Measurements from ENCODE around the gene ASGR1. TPM values are rescaled to one million over a fixed set of nuclear protein-coding genes. Genes with fewer than 3 reads are reported as not detected.
A peak's percentile ranks its signal among the peaks of the same experiment; 100 is the strongest.

The ASGR1 gene
- total RNA-seq, 2 donors from 2014 or later = 0.95 TPM; not detected in 1

GRCh38 chr17:7208754-7209460 lies 29.7 kb upstream of the ASGR1 start:
- ATAC-seq (no peak), DNase-seq (ENCODE audit: low spot score) (no peak)
- Mint-ChIP-seq H3K9me3 (no peaks in the 10 kb centered on the region), H3K27ac (no peak overlapping the region), H3K36me3 (no peaks in the 10 kb centered on the region), H3K27me3 (peaks cover 6 to 9% of the 10 kb centered on the region in 2 donors), H3K4me1 (ENCODE audit: low read depth in 2 of 2) (peaks cover 32 to 41% of the 10 kb centered on the region in 2 donors), H3K4me3 (no peak overlapping the region)

GRCh38 chr17:7208027-7208571 lies 28.9 kb upstream of the ASGR1 start:
- no peak for ATAC-seq
- no peaks in the 10 kb centered on the region for H3K9me3 Mint-ChIP-seq
- H3K4me1 Mint-ChIP-seq (ENCODE audit: low read depth in 2 of 2) = peaks cover 28 to 39% of the 10 kb centered on the region in 2 donors
- no peak overlapping the region for H3K27ac Mint-ChIP-seq
- H3K36me3 Mint-ChIP-seq = no peaks in the 10 kb centered on the region
- no peak overlapping the region for H3K4me3 Mint-ChIP-seq
- DNase-seq (ENCODE audit: low spot score) = no peak
- peaks cover 6 to 9% of the 10 kb centered on the region in 2 donors for H3K27me3 Mint-ChIP-seq

DNA sequence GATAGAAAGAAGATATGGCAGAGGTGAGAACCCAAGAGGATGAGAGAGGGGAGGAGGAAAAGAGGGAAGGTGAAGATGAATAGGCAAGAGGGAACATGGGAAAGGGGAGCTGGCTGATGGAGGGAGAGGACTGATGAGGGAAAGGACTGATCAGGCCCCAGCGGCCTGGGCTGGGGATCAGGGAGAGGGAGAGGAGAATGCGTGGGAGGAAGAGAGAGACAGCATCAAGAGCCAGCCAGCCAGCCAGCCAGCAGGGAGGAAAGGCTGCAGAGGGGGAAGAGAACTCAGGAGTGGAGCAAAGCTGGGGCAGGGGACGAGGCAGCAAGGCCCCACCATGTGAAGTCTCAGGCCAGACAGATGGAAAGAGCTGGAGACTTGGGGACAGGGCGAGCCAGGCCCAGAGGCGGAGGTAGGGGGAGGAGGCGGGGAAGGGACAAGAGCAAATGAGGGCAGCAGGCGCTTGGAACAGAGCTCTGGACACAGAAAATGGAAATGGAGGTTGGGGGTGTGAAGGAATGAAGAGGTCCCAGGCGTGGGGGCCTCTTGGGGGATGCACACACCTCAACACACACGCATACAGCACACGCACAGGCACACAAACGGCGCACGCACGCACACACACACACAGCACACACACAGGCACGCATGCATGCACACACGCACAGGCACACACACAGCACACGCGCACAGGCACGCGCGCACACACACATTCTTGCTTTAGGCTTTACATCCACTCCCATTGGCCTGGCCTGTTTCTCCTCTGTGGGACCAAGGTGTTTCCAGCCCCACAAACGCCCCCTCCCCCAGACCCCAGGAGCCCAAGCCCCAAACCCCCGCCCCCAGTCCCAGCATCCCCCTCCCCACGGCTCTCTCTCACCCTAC lies 28.2 kb upstream of the ASGR1 start:
- H3K27me3 Mint-ChIP-seq = peaks cover 5 to 9% of the 10 kb centered on the region in 2 donors
- H3K27ac Mint-ChIP-seq = peak overlapping the region; percentile 25 to 85
- H3K9me3 Mint-ChIP-seq = no peaks in the 10 kb centered on the region
- DNase-seq (ENCODE audit: low spot score) (no peak), ATAC-seq (no peak)
- H3K36me3 Mint-ChIP-seq = no peaks in the 10 kb centered on the region
- H3K4me1 Mint-ChIP-seq (ENCODE audit: low read depth in 2 of 2) = peaks cover 28 to 38% of the 10 kb centered on the region in 2 donors
- H3K4me3 Mint-ChIP-seq = no peak overlapping the region

DNA sequence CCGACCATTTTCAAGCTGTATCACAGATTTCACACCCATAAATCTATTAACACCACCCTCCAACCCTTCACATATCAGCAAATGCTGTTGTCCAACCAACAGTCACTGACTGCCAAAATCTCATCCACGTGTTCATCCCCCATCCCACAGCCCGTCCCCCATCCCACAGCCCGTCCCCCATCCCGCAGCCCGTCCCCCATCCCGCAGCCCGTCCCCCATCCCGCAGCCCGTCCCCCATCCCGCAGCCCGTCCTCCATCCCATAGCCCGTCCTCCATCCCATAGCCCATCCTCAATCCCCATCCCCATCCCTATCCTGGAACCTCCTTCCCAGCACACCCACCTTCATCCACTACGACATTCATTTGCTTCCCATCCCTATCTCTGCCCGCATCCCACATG lies 26.4 kb upstream of the ASGR1 start:
- ATAC-seq (no peak), DNase-seq (ENCODE audit: low spot score) (no peak)
- Mint-ChIP-seq H3K36me3 (no peaks in the 10 kb centered on the region), H3K4me3 (peak overlapping the region; percentile 87), H3K4me1 (ENCODE audit: low read depth in 2 of 2) (peaks cover 28 to 33% of the 10 kb centered on the region in 2 donors), H3K9me3 (no peaks in the 10 kb centered on the region), H3K27ac (peak overlapping the region; percentile 81 to 85), H3K27me3 (peaks cover 0 to 3% of the 10 kb centered on the region in 2 donors)

GRCh38 chr17:7204828-7205461 lies 25.8 kb upstream of the ASGR1 start:
- no peaks in the 10 kb centered on the region for H3K27me3 Mint-ChIP-seq
- H3K4me1 Mint-ChIP-seq (ENCODE audit: low read depth in 2 of 2) = peaks cover 28 to 33% of the 10 kb centered on the region in 2 donors
- H3K27ac Mint-ChIP-seq = peak overlapping the region; percentile 81 to 85
- ATAC-seq (peak; percentile 92 to 93), DNase-seq (ENCODE audit: low spot score) (peak; percentile 93)
- no peaks in the 10 kb centered on the region for H3K9me3 Mint-ChIP-seq
- peak overlapping the region; percentile 87 for H3K4me3 Mint-ChIP-seq
- no peaks in the 10 kb centered on the region for H3K36me3 Mint-ChIP-seq

DNA sequence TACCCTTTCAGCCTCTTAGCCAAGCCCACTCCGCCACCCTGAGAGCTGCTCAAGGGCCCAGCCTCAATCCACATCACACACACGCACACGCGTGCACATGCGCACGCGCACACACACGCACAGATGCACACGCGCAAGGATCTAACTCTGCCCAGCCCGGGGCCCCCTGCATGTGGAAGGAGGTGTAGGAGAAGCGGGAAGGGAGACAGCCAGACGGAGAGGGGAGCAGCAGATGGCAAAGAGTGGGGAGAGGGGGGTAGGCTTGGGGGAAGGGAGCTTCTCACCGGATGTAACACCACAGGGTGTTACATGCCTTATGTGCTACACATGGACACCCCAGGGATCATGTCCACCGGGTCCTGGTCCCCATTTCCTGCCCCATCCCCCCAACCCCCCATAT lies 25.2 kb upstream of the ASGR1 start:
- peak overlapping the region; percentile 87 for H3K4me3 Mint-ChIP-seq
- no peaks in the 10 kb centered on the region for H3K36me3 Mint-ChIP-seq
- H3K27me3 Mint-ChIP-seq = no peaks in the 10 kb centered on the region
- ATAC-seq = peak in 1 of 2 donors; percentile 41
- peak overlapping the region; percentile 81 to 85 for H3K27ac Mint-ChIP-seq
- no peaks in the 10 kb centered on the region for H3K9me3 Mint-ChIP-seq
- peaks cover 28 to 33% of the 10 kb centered on the region in 2 donors for H3K4me1 Mint-ChIP-seq (ENCODE audit: low read depth in 2 of 2)
- DNase-seq (ENCODE audit: low spot score) = no peak

- Mint-ChIP-seq H3K27ac (peak overlapping the region; percentile 81 to 85), H3K27me3 (no peaks in the 10 kb centered on the region), H3K4me1 (ENCODE audit: low read depth in 2 of 2) (peaks cover 28 to 33% of the 10 kb centered on the region in 2 donors), H3K4me3 (peak overlapping the region; percentile 87), H3K36me3 (no peaks in the 10 kb centered on the region), H3K9me3 (no peaks in the 10 kb centered on the region)
- DNase-seq (ENCODE audit: low spot score) (no peak), ATAC-seq (no peak)
Observed at GRCh38 chr17:7203391-7203790, 24.2 kb upstream of the ASGR1 start.

DNA sequence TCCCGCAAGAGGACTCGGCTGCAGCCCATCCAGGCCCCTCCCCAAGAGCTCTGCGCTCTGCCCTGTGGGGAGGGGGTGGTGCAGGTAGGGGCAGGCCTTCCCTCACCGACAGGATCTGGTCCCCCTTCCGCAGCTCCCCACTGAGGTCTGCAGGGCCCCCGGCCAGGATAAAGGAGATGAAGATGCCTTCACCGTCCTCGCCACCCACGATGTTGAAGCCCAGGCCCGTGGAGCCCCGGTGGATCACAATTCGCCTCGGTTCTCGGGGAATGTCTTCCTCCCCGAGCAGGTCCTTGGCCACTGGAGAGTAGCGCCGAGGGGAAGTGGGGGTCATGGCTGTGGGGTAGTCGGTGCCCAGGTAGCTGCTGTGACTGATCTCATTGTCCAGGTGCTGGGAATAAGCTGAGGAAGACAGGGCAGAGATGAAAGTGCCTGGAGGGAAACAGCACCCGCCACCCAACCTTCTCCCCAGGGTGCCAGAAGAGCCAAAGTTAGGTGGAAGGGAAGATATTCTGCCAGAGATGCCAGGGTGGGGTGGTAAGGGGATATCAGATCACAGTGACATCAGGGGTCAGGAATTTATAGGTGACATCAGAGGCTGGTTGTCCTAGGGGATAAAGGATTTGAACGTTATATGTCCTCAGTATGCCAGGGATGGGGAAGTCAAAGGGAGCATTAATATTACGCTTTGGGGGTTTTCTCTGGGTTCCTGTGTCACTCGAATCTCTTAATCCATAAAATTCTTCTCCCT lies 17.7 kb upstream of the ASGR1 start:
- Mint-ChIP-seq H3K4me1 (ENCODE audit: low read depth in 2 of 2) (no peaks in the 10 kb centered on the region), H3K9me3 (no peaks in the 10 kb centered on the region), H3K36me3 (no peaks in the 10 kb centered on the region), H3K27ac (no peak overlapping the region), H3K4me3 (no peak overlapping the region), H3K27me3 (no peaks in the 10 kb centered on the region)
- DNase-seq (ENCODE audit: low spot score) = no peak
- peak in 1 of 2 donors; percentile 34 for ATAC-seq

GRCh38 chr17:7195971-7196370 lies 16.8 kb upstream of the ASGR1 start:
- Mint-ChIP-seq H3K9me3 (no peaks in the 10 kb centered on the region), H3K4me3 (no peak overlapping the region), H3K27me3 (no peaks in the 10 kb centered on the region), H3K27ac (no peak overlapping the region), H3K36me3 (no peaks in the 10 kb centered on the region), H3K4me1 (ENCODE audit: low read depth in 2 of 2) (no peaks in the 10 kb centered on the region)
- no peak for DNase-seq (ENCODE audit: low spot score)
- ATAC-seq = no peak

DNA sequence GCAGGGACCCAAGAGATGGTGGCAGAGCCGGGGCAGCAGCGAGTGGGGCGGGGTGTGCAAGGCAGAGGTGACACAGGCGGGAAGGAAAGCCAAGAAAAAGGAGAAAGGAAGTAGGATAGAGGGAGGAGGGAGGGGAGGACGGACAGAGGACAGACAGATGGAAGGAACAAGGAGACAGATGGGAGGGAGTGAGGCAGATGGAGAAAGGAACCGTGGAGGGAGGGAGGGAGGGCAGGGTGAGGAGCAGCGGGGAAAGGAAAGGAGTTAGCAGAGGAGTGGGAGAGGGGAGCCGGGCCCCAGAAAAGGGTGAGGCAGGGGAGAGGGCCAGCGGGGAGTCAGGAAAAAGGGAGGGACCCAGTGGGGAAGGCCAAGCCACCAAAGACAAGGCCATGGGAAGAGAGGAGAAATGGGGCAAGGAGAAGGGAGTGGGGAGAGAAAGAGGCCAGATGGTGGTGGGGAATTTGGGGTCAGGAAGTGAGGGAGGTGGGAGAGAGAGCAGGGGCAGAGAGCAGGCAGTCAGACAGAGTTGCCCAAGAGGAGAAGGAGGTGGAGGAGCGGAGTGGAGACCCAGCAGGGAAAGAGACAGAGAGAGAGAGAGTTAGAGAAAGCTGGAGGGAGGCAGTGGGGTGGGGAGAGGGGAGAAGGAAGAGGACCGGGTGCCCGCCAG lies 13.2 kb upstream of the ASGR1 start:
- DNase-seq (ENCODE audit: low spot score) = no peak
- no peak for ATAC-seq
- Mint-ChIP-seq H3K4me1 (ENCODE audit: low read depth in 2 of 2) (no peaks in the 10 kb centered on the region), H3K36me3 (no peaks in the 10 kb centered on the region), H3K27me3 (no peaks in the 10 kb centered on the region), H3K9me3 (no peaks in the 10 kb centered on the region), H3K27ac (no peak overlapping the region), H3K4me3 (no peak overlapping the region)

GRCh38 chr17:7191571-7192270 lies 12.6 kb upstream of the ASGR1 start:
- Mint-ChIP-seq H3K9me3 (no peaks in the 10 kb centered on the region), H3K4me1 (ENCODE audit: low read depth in 2 of 2) (peaks cover 0 to under 1% of the 10 kb centered on the region in 2 donors), H3K4me3 (no peak overlapping the region), H3K27me3 (no peaks in the 10 kb centered on the region), H3K27ac (no peak overlapping the region), H3K36me3 (no peaks in the 10 kb centered on the region)
- peak in 1 of 2 donors; percentile 41 for ATAC-seq
- DNase-seq (ENCODE audit: low spot score) = no peak

DNA sequence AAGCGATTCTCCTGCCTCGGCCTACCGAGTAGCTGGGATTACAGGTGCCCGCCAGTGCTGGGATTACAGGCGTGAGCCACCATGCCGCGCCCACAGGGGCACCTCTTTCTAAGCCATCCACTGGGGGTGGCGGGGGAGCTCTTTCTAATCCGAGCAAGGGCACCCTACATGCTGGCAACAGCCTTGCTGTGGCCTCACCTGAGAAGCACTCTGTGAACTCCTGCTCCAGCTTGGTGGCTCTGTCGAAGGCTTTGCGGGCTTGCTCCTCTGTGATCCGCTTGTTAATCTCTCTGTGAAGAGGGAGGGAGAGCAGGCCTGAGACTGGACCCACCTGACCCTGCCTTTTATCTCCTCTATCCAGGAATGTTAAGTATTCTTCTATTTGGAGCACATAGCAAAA lies 11.9 kb upstream of the ASGR1 start:
- H3K4me3 Mint-ChIP-seq = no peak overlapping the region
- no peak for DNase-seq (ENCODE audit: low spot score)
- H3K4me1 Mint-ChIP-seq (ENCODE audit: low read depth in 2 of 2) = peaks cover 0 to 7% of the 10 kb centered on the region in 2 donors
- H3K27me3 Mint-ChIP-seq = no peaks in the 10 kb centered on the region
- H3K9me3 Mint-ChIP-seq = no peaks in the 10 kb centered on the region
- H3K27ac Mint-ChIP-seq = no peak overlapping the region
- ATAC-seq = no peak
- H3K36me3 Mint-ChIP-seq = no peaks in the 10 kb centered on the region

All from natural killer cell treated with Interleukin-12 subunit alpha and Interleukin-12 subunit beta and Interleukin-15 and Interleukin-18, amount 100 ng/mL, for 72 hours (primary cell).